Measurements from ENCODE around the gene ITPK1.

- TF ChIP-seq POLR2A (IDR thresholded peaks at IDR 0.05) (no peak), CTCF (IDR thresholded peaks at IDR 0.05) (no peak), POLR2AphosphoS5 (IDR thresholded peaks at IDR 0.05) (no peak), EP300 (IDR thresholded peaks at IDR 0.05) (no peak)
Measured at GRCh38 chr14:93029417-93029816, 86.3 kb downstream of the ITPK1 start.

All from stomach (tissue), 4 donors.